Measurements from ENCODE around the gene PGGHG.
A peak's percentile ranks its signal among the peaks of the same experiment; 100 is the strongest.

Gene PGGHG

GRCh38 chr11:285894-286220 is 3.1 kb upstream of the PGGHG start:
- peak; percentile 13 for DNase-seq

GRCh38 chr11:286977-287820 is 1.7 kb upstream of the PGGHG start:
- DNase-seq, result peak; percentile 81

DNA sequence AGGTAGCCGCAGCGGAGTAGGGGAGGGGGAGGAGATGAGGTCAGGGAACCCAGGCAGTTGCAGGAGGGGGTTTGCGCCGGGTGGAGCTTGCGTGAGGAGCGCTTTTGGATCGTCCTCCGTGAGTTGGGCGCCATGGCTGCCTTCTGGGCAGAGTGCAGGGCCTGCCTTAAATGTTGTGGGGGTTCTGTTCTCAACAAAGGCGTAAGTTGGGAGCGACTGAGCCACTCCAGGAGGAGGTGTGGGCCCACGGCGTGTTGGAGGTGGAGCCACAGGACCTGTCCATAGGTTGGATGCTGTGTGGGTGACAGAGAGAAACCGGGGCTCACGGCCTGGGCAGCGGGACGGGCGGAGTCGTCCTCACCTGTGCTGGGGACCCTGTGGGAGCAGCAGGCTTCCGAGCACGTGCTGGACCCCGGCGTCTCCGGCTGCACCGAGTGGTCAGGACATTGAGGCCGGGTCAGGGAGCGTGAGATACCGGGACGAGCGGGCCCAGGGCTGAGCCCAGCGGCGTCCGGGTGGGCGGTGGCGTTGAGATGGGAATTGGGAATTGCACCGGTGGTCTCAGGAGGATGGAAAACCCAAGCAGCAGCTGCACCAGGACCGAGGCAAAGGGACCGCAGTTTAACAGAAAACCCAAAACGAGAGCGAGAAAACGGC is 977 bp upstream of the PGGHG start:
- no peak for DNase-seq

GRCh38 chr11:289398-289711 is 429 bp downstream of the PGGHG start:
- peak; percentile 41 for DNase-seq

DNA sequence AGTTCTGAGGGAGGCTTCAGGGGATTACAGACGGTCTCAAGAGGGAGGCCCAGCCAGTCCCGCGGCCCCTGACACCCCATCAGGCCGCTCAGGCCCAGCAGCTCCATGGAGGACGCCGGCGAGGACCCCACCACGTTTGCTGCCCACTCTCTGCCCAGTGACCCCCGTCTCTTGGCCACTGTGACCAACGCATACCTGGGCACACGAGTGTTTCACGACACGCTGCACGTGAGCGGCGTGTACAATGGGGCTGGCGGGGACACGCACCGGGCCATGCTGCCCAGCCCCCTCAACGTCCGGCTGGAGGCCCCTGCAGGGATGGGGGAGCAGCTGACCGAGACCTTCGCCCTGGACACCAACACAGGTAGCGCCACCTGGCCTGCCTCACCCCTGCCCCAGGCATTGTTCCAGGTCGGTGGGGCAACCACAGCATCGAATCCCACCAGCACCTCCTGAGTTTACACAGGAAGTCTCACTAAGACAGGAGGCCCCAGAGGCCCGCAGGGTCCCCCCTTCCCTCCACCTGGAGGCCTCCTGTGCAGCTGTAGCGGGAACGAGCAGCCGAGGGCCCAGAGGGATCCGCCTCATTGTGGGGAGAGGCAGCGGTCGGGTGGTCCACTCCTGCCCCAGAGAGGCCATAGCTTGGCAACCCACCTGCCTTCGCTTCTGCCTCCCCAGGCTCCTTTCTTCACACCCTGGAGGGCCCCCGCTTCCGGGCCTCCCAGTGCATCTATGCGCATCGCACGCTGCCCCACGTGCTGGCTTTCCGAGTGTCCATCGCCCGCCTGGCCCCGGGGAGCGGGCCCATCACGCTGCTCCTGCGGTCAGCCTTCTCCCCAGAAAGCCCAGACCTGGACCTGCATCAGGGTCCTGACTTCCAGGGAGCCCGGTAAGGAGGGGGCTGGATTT is 1.0 kb downstream of the PGGHG start:
- DNase-seq, result peak; percentile 16

- no peak for DNase-seq
Measured at GRCh38 chr11:290621-291231, 1.8 kb downstream of the PGGHG start.

DNA sequence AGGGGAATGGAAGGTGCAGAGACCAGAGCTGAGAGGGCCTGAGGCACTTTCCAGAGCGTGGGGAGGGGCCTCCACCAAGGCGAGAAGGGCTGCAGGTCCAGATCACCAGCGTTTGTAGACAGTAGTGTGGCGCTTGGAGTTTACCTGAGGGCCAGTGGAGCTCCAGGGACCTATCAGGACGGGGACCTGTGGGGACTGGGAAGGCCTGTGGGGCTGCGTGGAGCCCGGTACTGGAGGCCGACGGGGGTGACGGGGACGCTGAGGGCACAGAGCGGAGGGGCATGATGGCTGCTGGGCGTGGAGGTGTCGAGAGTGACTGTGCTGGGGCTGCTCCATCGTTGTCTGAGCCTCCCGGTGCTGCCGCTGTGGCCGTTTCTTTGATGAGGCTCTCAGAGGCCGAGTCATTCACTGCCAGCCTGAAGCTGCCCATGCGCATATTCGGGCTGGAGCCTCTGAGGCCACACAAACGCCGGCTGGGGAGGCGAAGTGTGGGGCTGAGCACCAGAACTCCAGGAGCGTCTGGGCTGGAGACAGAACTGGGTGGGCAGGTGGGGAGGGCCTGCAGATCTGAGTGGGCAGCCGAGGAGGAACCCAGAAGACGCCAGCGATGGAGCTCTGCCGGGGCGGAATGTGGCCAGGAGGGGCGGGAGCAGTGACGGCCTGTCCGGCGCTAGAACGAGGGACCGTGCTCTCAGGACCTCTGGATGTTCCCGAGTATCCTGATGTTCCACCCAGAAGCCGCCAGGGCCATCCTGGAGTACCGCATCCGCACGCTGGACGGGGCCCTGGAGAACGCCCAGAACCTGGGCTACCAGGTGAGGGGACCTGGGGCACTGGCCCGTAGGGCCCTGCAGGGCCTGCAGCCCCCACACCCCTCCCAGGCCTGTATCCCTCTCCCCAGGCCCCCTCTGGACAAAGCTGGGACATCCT is 2.6 kb downstream of the PGGHG start:
- no peak for DNase-seq

GRCh38 chr11:292211-293121 is 3.5 kb downstream of the PGGHG start:
- DNase-seq, result no peak

DNA sequence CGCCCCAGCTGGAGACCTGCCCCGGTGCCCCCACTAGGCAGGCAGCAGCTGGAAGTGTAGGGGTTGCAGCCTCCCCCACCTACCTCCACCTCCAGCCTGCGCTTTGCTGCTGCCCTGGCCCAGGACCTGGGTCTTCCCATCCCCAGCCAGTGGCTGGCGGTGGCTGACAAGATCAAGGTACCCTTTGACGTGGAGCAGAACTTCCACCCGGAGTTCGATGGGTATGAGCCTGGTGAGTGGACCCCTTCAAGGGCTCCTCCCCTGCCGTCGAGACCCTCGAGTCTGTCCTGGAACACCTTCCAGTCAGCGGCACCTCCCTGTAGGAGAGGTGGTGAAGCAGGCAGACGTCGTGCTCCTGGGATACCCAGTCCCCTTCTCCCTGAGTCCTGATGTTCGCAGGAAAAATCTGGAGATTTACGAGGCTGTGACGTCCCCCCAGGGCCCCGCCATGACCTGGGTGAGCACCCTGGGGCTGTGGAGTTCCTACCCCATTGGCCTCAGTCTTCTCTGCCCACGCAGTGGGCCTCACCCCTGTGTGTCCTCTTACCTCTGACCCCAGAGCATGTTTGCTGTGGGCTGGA is 4.4 kb downstream of the PGGHG start:
- DNase-seq, result no peak

GRCh38 chr11:293852-294661 is 5.1 kb downstream of the PGGHG start:
- DNase-seq, result no peak

DNA sequence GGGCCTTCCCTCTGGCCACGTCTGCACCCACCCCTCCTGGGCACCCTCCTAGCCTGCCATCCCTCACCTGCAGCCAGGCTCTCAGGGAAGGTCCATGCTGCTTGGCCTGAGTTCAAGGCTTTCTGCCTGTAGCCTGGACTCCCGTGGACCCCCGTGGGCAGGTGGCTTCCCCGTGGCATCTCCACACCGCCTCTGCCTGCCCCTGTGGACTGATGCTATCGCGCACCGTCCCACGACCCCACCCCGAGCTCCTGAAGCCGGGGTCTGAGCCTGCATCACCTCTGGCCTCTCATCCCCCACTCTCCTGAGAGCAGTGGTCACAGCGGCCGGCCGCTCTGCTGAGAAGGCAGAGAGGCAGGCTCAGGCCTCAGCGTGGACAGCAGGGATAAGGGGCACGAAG is 5.9 kb downstream of the PGGHG start:
- no peak for DNase-seq

DNA sequence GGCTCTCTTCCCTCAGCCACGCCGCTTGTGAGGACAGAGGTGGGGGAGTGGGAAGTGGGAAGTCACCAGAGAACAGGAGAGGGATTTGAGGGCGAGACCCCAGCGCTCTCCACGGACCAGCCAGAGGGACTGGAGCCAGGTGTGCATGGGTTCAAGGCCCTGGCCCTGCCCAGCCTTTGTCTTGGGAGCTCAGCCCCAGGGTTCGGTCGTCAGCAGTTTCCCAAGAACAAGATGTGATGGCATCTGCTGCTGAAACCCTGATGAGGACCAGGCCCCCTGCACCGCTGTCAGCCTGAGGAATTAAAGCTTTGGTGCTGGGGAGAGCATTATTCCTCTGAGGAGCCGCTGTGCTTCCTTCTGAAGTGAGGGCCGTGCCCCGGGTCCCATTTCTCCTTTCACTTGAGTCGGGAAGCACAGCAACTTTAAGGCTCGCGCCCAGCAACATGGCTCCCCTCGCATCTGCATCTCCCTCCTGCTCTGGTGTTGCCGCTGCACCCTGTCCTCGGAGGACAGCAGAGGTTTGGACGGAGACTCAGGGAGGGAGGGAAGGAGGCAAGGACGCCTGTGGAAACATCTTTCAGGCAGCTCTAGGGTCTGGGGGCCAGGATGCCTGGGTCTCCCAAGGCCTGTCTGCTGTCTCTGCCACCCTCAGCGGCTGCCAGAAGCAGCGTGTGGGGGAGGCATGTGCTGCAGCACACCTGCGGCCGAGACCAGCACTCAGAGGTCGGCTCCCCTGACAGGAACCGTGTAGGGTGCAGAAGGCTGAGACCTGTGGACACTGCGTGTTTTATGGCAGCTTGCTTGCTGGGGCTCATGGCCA is 6.6 kb downstream of the PGGHG start:
- no peak for DNase-seq

- DNase-seq, result no peak
Measured at GRCh38 chr11:296171-297050, 7.5 kb downstream of the PGGHG start.

GRCh38 chr11:297051-297585 is 8.2 kb downstream of the PGGHG start:
- no peak for DNase-seq

DNA sequence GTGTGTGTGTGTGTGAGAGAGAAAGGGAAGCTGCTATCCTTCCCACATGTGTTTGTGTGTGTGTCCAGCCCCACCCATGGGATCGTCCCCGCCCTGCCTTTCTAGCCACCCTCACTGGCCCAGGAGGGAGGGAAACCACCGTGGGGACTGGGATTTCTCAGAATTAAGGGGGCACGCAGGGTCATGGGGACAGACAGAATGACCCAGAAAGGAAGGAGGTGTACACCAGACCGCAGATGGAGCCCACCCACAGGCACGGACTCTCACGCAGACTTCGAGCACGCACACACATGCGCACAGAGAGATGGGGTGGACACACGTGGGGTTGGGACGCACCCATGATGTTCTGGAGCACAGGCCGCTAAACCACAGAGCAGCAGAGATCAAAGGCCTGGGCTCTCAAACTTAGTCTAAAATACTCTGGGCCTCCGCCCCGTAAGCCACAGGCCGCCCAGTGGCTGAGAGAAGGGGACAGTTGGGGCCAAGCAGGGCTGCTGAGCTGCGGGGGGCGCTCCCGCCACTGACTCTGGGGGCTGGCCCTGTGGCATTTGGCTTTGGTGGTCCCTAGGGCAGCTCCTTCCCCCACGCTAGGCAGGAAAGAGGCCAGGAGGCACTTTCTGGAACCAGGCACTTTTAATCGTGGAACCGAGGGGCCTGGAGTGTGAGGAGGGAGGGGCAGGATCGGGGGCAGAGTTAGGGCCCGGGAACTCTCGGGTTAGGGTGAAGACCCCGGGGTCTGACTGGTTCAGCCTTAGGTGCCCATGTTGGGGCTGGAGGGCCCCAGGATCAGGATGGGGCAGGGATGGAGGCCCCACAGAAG is 8.9 kb downstream of the PGGHG start:
- DNase-seq, result peak; percentile 67

GRCh38 chr11:298406-299065 is 9.6 kb downstream of the PGGHG start:
- DNase-seq, result peak; percentile 15

All from CD4-positive, alpha-beta T cell treated with Interleukin-15 for 1 hour (primary cell).